Ovary (tissue), 9 donors: ENCODE data around the gene SHB. TPM values are rescaled to one million over a fixed set of nuclear protein-coding genes. Genes with fewer than 3 reads are reported as not detected.
"Not testable (repeated sequence)": the region's sequence is repeated elsewhere in the genome, so short reads cannot be mapped to it uniquely, and the experiment has no call there.

Experiments used
- DNase-seq, 5 donors: peaks; one replicate each; pipeline ENCODE4 v3.0.0-alpha.2; 2019 to 2020
- H3K27ac ChIP-seq, 2 donors: fragments of 200-600 bp; one replicate each; pipeline versions ENCODE4 v1.5.1 to v1.8.0; 2019 to 2022
- H3K27me3 ChIP-seq: fragments of 200-600 bp; one replicate; pipeline ENCODE4 v1.8.0; 2022
- H3K36me3 ChIP-seq: fragments of 200-600 bp; sonication (generic); one replicate; pipeline ENCODE4 v1.5.1; 2019
- H3K4me1 ChIP-seq: one replicate; pipeline ENCODE4 v1.8.1; 2013; ENCODE audit warnings: mild to moderate bottlenecking, moderate library complexity; ENCODE audit not compliant: insufficient read depth
- H3K4me3 ChIP-seq: fragments of 200-600 bp; sonication (generic); one replicate; pipeline ENCODE4 v1.5.1; 2017
- H3K9me3 ChIP-seq, 2 donors: fragments of 200-600 bp in 1 of 2; sonication (generic) in 1 of 2; one replicate each; pipeline versions ENCODE4 v1.5.1 to v1.8.1; 2013 to 2019; ENCODE audit warnings: mild to moderate bottlenecking in 1 of 2, moderate library complexity in 1 of 2
- EP300 ChIP-seq: sonication (generic); formaldehyde crosslinking; IDR thresholded peaks from one replicate; pipeline ENCODE4 v1.6.1; 2017; ENCODE audit warnings: antibody characterized with exemption
- POLR2A ChIP-seq: fragments of 450-650 bp; IDR thresholded peaks from one replicate; pipeline ENCODE4 v1.6.1; 2017; ENCODE audit warnings: antibody characterized with exemption, mild to moderate bottlenecking, moderate library complexity
- WGBS, 3 donors: extraction: QIAGEN DNeasy Blood & Tissue Kit in 1 of 3; methylation state at CpG; one replicate each; pipeline versions ENCODE4 v1.1.5 to v1.1.7; 2013 to 2017; 5-methylcytosine and 5-hydroxymethylcytosine counted together
- intact Hi-C, 4 donors: fragments of 100-400 bp; cut with DNase I; formaldehyde crosslinking; loops; one replicate each; pipeline versions ENCODE4 v1.11.0 to v1.15.1; 2022 to 2023
- polyA plus RNA-seq, 2 donors: library from polyadenylated mRNA; stranded (reverse); fragments of 200-250 nt in 1 of 2; fragments of 350-450 nt in 1 of 2; fragmentation: Illumina TruSeq in 1 of 2; extraction: RNeasy Lipid Tissue Mini Kit (QIAGEN cat#74804) in 1 of 2; gene quantifications; one replicate each; pipeline ENCODE4 v1.2.3, GENCODE V29; 2013 to 2014
- total RNA-seq, 7 donors: library from RNA; depleted of rRNA in 2 of 7; stranded (reverse); fragments of >200 nt in 2 of 7; fragmentation: NEBNext Ultra II Directional in 3 of 7; extraction: Animal tissue kit (Norgen Biotek cat#: 25700) in 3 of 7; gene quantifications; one replicate each; pipeline versions ENCODE4 v1.1.0 to v1.2.4, GENCODE V29; 2016 to 2023
- TF ChIP-seq, protein P1 (sequence below), 3 donors: fragments of 450-650 bp in 2 of 3; fragments of 200-600 bp in 1 of 3; IDR thresholded peaks; one replicate each; pipeline versions ENCODE4 v1.5.1 to v1.8.0; 2016 to 2022; ENCODE audit warnings: antibody characterized with exemption in 3 of 3, mild to moderate bottlenecking in 1 of 3
- donor health status: DM: no; HTN: no; CAD: no; lungs with moderate emphysema.
- donor health status: DM: no; HTN: no; CAD: no.
- donor health status: Bipolar disorder and iron deficiency.
- donor health status: DM: yes; HTN: yes; CAD: no.
- donor health status: DM: no; HTN: no; CAD: no.
- donor health status: DM: yes; HTN: yes; CAD: no.

SHB gene
- total and polyA plus RNA-seq, 9 donors, result 3.5 to 23.8 (median 9.0) TPM

- TF ChIP-seq EP300 (no peak), POLR2A (no peak)
- TF ChIP-seq, protein P1, sequence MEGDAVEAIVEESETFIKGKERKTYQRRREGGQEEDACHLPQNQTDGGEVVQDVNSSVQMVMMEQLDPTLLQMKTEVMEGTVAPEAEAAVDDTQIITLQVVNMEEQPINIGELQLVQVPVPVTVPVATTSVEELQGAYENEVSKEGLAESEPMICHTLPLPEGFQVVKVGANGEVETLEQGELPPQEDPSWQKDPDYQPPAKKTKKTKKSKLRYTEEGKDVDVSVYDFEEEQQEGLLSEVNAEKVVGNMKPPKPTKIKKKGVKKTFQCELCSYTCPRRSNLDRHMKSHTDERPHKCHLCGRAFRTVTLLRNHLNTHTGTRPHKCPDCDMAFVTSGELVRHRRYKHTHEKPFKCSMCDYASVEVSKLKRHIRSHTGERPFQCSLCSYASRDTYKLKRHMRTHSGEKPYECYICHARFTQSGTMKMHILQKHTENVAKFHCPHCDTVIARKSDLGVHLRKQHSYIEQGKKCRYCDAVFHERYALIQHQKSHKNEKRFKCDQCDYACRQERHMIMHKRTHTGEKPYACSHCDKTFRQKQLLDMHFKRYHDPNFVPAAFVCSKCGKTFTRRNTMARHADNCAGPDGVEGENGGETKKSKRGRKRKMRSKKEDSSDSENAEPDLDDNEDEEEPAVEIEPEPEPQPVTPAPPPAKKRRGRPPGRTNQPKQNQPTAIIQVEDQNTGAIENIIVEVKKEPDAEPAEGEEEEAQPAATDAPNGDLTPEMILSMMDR (IDR thresholded peaks at IDR 0.05), result no peak
- no peaks in the 10 kb centered on the region for H3K36me3 ChIP-seq
- H3K27ac ChIP-seq, result no peak overlapping the region
- peaks cover 6% of the 10 kb centered on the region for H3K4me1 ChIP-seq
- H3K27me3 ChIP-seq, result no peaks in the 10 kb centered on the region
- no peak for DNase-seq
- intact Hi-C loops, result no loop called here
- H3K4me3 ChIP-seq, result no peak overlapping the region
- H3K9me3 ChIP-seq, result no peaks in the 10 kb centered on the region
Observed at GRCh38 chr9:37902131-37902530, 166.9 kb downstream of the SHB start.

DNA sequence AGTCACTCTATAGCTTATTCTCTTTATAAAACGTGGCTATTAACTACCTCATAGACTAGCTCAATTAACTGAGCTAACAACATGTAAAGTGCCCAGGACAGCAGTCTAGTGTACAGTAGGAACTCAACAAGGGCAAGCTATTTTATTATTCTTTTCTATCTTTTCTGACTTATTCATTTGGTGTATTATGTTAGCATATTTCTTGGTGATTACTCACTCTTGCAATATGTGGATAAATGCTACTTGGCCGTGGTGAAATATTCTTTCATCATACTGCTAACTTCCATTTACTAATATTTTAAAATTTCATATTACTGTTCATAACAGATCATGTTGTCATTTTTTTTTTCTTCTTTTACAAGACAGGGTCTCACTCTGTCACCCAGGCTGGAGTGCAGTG is 170.0 kb downstream of the SHB start:
- DNase-seq, result no peak
- Histone ChIP-seq H3K27ac (no peak overlapping the region), H3K4me1 (peaks cover 2% of the 10 kb centered on the region), H3K9me3 (no peaks in the 10 kb centered on the region), H3K36me3 (no peaks in the 10 kb centered on the region), H3K4me3 (no peak overlapping the region), H3K27me3 (no peaks in the 10 kb centered on the region)
- WGBS, 3 donors, result 42 to 57% (median 43%) methylated on average over 2 of the region's 2 CpGs
- intact Hi-C loops, result loop anchor here in 1 of 4 donors (10.0 kb wide), 1 partner anchor 114 kb away; the partner anchor contains the start of gene EXOSC3
- TF ChIP-seq POLR2A (no peak), EP300 (no peak)
- TF ChIP-seq, protein P1 (IDR thresholded peaks at IDR 0.05), result no peak

GRCh38 chr9:37897665-37898064 is 171.4 kb downstream of the SHB start:
- WGBS, 3 donors, result 52 to 63% (median 56%) methylated on average over 2 of the region's 2 CpGs
- no peaks in the 10 kb centered on the region for H3K9me3 ChIP-seq
- intact Hi-C loops, result loop anchor here in 1 of 4 donors (10.0 kb wide), 1 partner anchor 113 kb away; the partner anchor contains the start of gene EXOSC3
- no peak overlapping the region for H3K27ac ChIP-seq
- H3K27me3 ChIP-seq, result no peaks in the 10 kb centered on the region
- TF ChIP-seq, protein P1 (IDR thresholded peaks at IDR 0.05), result no peak
- TF ChIP-seq EP300 (no peak), POLR2A (no peak)
- H3K36me3 ChIP-seq, result no peaks in the 10 kb centered on the region
- H3K4me3 ChIP-seq, result no peak overlapping the region
- no peak for DNase-seq
- H3K4me1 ChIP-seq, result peaks cover under 1% of the 10 kb centered on the region

GRCh38 chr9:37892063-37892462 is 177.0 kb downstream of the SHB start:
- TF ChIP-seq, protein P1 (IDR thresholded peaks at IDR 0.05), result no peak
- no peak for TF ChIP-seq EP300
- TF ChIP-seq POLR2A, result no peak
- WGBS, 3 donors, result 84 to 94% (median 90%) methylated on average over 8 of the region's 8 CpGs
- no peak for DNase-seq
- no peak overlapping the region for H3K4me3 ChIP-seq
- no peak overlapping the region for H3K27ac ChIP-seq
- H3K27me3 ChIP-seq, result no peaks in the 10 kb centered on the region
- intact Hi-C loops, result loop anchor here in 1 of 4 donors (10.0 kb wide), 1 partner anchor 107 kb away; the partner anchor contains the start of gene EXOSC3
- H3K36me3 ChIP-seq, result no peaks in the 10 kb centered on the region
- no peaks in the 10 kb centered on the region for H3K9me3 ChIP-seq
- peaks cover 2% of the 10 kb centered on the region for H3K4me1 ChIP-seq

- H3K9me3 ChIP-seq, H3K4me1 ChIP-seq, H3K27me3 ChIP-seq, H3K4me3 ChIP-seq, DNase-seq, H3K27ac ChIP-seq, H3K36me3 ChIP-seq: not testable (repeated sequence)
- intact Hi-C loops, result loop anchor here in 1 of 4 donors (10.0 kb wide), 1 partner anchor 106 kb away; the partner anchor contains the start of gene EXOSC3
- WGBS, 3 donors, result 65 to 86% (median 81%) methylated on average over 14 to 17 of the region's 17 CpGs
Observed at GRCh38 chr9:37891042-37891441, 178.0 kb downstream of the SHB start.
